ENCODE data around the gene RFPL1.

GRCh38 chr22:29391546-29391945 lies 46.8 kb upstream of the RFPL1 start:
- no peak for TF ChIP-seq SIN3A (IDR thresholded peaks at IDR 0.05; ENCODE audit: borderline replicate concordance, insufficient read depth, low read length)
- TF ChIP-seq, protein P1, sequence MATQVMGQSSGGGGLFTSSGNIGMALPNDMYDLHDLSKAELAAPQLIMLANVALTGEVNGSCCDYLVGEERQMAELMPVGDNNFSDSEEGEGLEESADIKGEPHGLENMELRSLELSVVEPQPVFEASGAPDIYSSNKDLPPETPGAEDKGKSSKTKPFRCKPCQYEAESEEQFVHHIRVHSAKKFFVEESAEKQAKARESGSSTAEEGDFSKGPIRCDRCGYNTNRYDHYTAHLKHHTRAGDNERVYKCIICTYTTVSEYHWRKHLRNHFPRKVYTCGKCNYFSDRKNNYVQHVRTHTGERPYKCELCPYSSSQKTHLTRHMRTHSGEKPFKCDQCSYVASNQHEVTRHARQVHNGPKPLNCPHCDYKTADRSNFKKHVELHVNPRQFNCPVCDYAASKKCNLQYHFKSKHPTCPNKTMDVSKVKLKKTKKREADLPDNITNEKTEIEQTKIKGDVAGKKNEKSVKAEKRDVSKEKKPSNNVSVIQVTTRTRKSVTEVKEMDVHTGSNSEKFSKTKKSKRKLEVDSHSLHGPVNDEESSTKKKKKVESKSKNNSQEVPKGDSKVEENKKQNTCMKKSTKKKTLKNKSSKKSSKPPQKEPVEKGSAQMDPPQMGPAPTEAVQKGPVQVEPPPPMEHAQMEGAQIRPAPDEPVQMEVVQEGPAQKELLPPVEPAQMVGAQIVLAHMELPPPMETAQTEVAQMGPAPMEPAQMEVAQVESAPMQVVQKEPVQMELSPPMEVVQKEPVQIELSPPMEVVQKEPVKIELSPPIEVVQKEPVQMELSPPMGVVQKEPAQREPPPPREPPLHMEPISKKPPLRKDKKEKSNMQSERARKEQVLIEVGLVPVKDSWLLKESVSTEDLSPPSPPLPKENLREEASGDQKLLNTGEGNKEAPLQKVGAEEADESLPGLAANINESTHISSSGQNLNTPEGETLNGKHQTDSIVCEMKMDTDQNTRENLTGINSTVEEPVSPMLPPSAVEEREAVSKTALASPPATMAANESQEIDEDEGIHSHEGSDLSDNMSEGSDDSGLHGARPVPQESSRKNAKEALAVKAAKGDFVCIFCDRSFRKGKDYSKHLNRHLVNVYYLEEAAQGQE (IDR thresholded peaks at IDR 0.05; ENCODE audit: insufficient read depth in 1 of 2, low read depth in 2 of 2, low read length in 2 of 2), result no peak
- TF ChIP-seq POLR2AphosphoS5 (IDR thresholded peaks at IDR 0.05; ENCODE audit: low read depth, low read length), result no peak
- no peak for TF ChIP-seq TAF1 (IDR thresholded peaks at IDR 0.05; ENCODE audit: borderline replicate concordance, insufficient read depth, low read length)
- TF ChIP-seq FOXP2 (optimal IDR thresholded peaks at IDR 0.05; ENCODE audit: borderline replicate concordance, extremely low read depth, extremely low read length, insufficient read depth), result no peak

All from PFSK-1 (cell line).